ENCODE results near the gene CRYGA. TPM values are rescaled to one million over a fixed set of nuclear protein-coding genes. Genes with fewer than 3 reads are reported as not detected.

CRYGA gene
- total and polyA plus RNA-seq, 8 donors, result not detected

Other genes starting within 250 kb of the CRYGA start
- 10 to 100 TPM; 15.1 to 16.0 TPM for gene PLEKHM3, start 138.1 kb downstream of the CRYGA start, total RNA-seq
- 10 to 100 TPM; 14.4 to 17.9 (median 16.5) TPM for gene PLEKHM3, start 138.1 kb downstream of the CRYGA start, polyA plus RNA-seq (ENCODE audit: insufficient read length in 6 of 6)
- gene CRYGD, start 39.1 kb downstream of the CRYGA start, total RNA-seq, result not detected
- gene CRYGD, start 39.1 kb downstream of the CRYGA start, polyA plus RNA-seq (ENCODE audit: insufficient read length in 6 of 6), result under 1 TPM in 1 of 6 donors, not detected in 5; 0.24 TPM
- gene CRYGC, start 33.8 kb downstream of the CRYGA start, total RNA-seq, result not detected
- not detected for gene CRYGC, start 33.8 kb downstream of the CRYGA start, polyA plus RNA-seq (ENCODE audit: insufficient read length in 6 of 6)
- gene CRYGB, start 17.4 kb downstream of the CRYGA start, total RNA-seq, result not detected
- not detected for gene CRYGB, start 17.4 kb downstream of the CRYGA start, polyA plus RNA-seq (ENCODE audit: insufficient read length in 6 of 6)
- gene C2orf80, start 26.4 kb upstream of the CRYGA start, total RNA-seq, result not detected
- not detected for gene C2orf80, start 26.4 kb upstream of the CRYGA start, polyA plus RNA-seq (ENCODE audit: insufficient read length in 6 of 6)
- 100 to 1,000 TPM; 145 to 213 TPM for gene IDH1, start 91.5 kb upstream of the CRYGA start, total RNA-seq
- 100 to 1,000 TPM in 1 of 6 donors, 10 to 100 TPM in 5; 79.7 to 100 (median 88.7) TPM for gene IDH1, start 91.5 kb upstream of the CRYGA start, polyA plus RNA-seq (ENCODE audit: insufficient read length in 6 of 6)
- 10 to 100 TPM; 23.8 to 31.6 TPM for gene PIKFYVE, start 102.7 kb upstream of the CRYGA start, total RNA-seq
- gene PIKFYVE, start 102.7 kb upstream of the CRYGA start, polyA plus RNA-seq (ENCODE audit: insufficient read length in 6 of 6), result 10 to 100 TPM; 25.3 to 29.1 (median 26.7) TPM
- under 1 TPM; 0.09 to 0.10 TPM for gene PTH2R, start 243.2 kb upstream of the CRYGA start, total RNA-seq
- under 1 TPM in 3 of 6 donors, not detected in 3; 0.14 to 0.42 (median 0.22) TPM for gene PTH2R, start 243.2 kb upstream of the CRYGA start, polyA plus RNA-seq (ENCODE audit: insufficient read length in 6 of 6)

Measured in left lung (tissue), 8 donors.